Measurements from ENCODE around the gene INTU.

INTU gene

DNA sequence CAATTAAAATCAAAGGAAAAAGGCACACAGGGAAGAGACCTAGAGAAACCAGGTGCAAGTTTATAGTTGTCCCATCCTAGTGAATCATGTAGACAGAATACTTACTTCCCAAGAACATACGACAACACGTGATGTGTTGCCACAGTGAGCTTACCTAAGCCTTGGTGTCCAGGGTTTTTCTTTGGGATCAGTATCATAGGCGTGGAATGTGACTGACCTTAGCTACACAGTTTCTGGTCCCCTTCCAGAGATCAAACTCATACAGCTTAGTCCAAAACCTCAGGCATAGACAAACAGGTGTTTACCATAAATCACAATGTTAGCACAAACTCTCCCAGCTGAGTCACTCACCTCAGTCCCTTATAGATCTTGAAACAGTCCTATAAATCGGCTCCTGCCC is 115.1 kb downstream of the INTU start:
- DNase-seq (ENCODE audit: low read depth, low spot score): no peak

DNA sequence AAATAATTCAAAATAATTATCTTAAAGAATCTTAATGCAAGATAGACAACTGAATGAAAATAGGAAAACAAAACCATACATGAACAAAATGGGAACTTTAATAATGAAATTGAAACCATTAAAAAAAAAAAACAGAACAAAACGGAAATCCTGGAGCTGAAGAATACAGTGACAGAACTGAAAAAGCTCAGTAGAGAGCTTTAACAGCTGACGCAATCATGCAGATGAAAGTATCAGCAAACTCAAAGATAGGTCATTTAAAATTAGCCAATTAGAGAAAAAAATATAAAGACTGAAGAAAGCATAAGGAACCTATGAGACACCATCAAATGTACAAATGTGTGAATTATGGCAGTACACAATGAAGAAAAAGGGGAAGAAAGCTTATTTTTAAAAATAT is 116.2 kb downstream of the INTU start:
- DNase-seq (ENCODE audit: low read depth, low spot score): no peak

DNA sequence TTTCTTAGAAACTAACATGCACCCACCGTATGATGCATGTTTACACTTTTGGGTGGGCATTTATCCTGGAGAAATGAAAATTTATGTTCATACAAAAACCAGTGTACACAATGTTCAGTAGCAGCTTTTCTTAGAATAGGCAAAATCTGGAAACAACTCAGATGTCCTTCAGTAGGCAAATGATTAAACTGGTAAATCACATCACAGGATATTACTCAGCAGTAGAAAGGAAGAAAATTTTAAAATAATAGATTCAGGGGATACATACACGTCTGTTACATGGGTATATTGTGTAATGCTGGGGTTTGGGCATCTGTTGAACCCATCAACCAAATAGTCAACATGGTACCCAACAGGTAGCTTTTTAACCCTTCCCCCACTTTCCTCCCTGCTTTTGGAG is 124.1 kb downstream of the INTU start:
- DNase-seq (ENCODE audit: low read depth, low spot score): no peak

DNA sequence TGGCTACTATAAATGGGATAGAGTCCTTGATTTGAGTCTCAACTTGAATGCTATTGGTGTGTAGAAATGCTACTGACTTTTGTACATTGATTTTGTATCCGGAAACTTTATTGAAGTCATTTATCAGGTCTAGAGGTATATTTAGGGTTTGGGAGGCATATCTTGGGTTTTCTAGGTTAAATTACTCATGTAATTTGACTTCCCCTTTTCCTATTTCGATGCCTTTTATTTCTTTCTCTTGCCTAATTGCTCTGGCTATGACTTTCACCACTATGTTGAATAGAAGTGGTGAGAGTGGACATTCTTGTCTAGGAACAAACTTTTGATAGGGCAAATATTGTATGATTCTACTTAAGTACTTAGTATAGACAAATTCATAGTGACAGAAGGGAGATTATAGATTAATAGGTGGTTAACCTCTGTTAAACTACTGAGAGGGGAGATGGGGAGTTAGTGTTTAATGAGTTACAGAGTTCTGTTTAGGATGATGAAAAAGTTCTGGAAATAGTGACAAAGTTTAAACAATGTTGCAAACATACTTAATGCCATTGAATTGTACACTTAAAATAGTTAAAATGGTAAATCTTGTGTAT is 126.6 kb downstream of the INTU start:
- no peak for DNase-seq (ENCODE audit: low read depth, low spot score)

DNA sequence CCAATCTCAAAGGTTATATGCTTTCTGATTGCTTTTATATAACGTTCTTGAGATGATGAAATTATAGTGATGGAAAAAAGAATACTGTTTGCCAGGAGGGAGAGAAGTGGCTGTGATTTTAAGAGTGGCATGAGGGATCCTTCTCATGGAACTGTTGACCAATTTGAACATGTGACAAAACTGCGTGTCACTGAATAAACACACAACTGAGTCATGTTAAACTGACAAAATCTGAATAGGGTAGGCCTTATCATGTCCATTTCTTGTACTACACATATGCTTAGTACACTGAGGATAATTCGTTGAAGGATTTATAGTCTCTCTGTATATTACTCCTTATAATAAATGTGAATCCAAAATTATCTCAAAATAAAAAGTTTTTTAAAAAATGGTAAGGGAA is 127.1 kb downstream of the INTU start:
- no peak for DNase-seq (ENCODE audit: low read depth, low spot score)

DNA sequence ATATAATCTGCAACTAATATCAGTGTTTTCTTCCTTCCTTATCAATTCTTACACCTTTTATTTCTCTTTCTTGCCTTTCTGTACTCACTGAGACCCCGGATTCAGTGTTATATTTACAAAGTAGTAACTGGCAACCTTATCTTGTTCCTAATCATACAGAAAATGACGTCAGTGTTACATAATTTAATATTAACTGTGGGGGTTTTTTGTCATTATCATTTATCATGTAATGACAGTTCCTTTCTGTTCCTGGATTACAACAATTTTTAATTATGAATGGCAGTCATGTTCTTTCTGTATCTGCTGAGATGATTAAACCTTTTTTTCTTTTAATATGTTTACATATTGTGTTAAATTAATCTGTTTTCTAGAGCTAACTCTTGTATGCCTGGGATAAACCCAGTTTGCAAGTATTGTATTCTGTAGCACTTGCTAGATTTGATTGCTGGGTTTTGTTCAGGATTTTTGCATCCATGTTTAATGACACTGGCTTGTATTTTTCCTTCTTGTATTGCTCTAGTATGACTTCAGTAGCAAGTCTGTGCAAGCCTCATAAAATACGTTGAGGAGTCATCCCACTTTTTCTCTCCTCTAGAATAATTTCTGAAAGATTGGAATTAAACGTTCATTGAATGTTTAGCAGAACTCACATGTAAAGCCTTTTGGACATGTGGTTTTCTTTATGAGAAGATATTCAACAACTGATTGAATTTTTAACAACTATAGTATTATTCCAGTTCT is 138.9 kb downstream of the INTU start:
- DNase-seq (ENCODE audit: low read depth, low spot score): no peak

DNA sequence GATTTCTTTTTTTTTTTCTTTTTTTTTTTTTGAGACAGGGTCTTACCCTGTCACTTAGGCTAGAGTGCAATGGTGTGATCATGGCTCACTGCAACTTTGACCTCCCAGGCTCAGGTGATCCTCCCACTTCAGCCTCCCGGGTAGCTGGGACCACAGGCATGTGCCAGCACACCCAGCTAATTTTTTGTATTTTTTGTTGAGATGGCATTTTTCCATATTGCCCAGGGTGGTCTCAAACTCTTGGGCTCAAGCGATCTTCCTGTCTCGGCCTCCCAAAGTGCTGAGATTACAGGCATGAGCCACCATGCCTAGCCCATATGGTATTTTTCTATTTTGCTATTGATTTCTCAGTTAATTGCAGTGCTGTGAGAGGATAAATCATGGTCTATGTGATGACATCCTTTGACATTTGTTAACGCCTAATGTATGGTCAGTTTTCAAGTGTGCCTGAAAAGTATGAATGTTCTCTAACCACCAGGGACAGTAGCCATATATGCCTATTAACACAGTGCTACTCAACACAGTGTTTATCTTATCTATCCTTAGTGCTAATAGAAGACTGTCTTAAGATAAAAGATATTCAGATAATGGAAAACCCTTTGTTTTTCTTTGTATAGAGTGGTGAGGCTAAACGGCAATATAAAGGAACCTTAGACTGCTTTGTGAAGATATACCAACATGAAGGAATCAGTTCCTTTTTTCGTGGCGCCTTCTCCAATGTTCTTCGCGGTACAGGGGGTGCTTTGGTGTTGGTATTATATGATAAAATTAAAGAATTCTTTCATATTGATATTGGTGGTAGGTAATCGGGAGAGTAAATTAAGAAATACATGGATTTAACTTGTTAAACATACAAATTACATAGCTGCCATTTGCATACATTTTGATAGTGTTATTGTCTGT is 140.3 kb downstream of the INTU start:
- DNase-seq (ENCODE audit: low read depth, low spot score): no peak

DNA sequence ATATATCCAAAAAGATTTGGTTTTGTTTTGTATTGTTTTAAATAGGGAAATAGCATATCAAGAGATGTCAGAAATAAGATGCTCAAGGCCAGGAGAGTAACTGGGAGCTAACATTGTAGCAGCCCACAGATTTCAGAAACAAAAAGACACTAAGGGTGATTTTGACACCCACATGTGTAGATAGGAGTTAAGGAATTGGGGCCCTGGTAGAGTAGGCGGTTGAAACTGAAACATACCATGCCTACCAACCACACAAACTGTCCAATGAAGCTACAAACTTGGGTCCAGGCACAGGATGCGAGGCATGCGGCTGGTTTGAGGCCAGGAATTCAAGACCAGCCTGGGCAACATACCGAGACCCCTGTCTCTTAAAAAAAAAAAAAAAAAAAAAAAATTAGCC is 143.1 kb downstream of the INTU start:
- no peak for DNase-seq (ENCODE audit: low read depth, low spot score)

Measured in astrocyte of the hippocampus (primary cell).